ENCODE data around the gene EZR.

- TF ChIP-seq CTCF (IDR thresholded peaks at IDR 0.05) (no peak), EZH2 (IDR thresholded peaks at IDR 0.05; ENCODE audit: borderline replicate concordance, insufficient read depth, low read depth, low read length, poor library complexity, severe bottlenecking) (no peak)
Measured at GRCh38 chr6:158832026-158832425, 12.9 kb upstream of the EZR start.
